ENCODE data around the gene DYNLT2. TPM values are rescaled to one million over a fixed set of nuclear protein-coding genes. Genes with fewer than 3 reads are reported as not detected.

The DYNLT2 gene
- total and polyA plus RNA-seq, 2 donors from 2014 or later = 1.9 to 2.6 TPM

- TF ChIP-seq CTCF (IDR thresholded peaks at IDR 0.05; ENCODE audit: borderline replicate concordance, extremely low read depth, insufficient read depth) = no peak
- no peak for DNase-seq
- no peaks in the 10 kb centered on the region for H3K27me3 ChIP-seq (ENCODE audit: control insufficient read depth, insufficient read depth, low read length)
- H3K9ac ChIP-seq (ENCODE audit: low read length in 3 of 3) = no peak overlapping the region
- H3K4me3 ChIP-seq (ENCODE audit: low read length in 3 of 3) = no peak overlapping the region
- H3K27ac ChIP-seq (ENCODE audit: low read depth in 2 of 2, low read length in 2 of 2) = no peak overlapping the region
- no peak for FAIRE-seq
- H3K36me3 ChIP-seq (ENCODE audit: control insufficient read depth in 2 of 3, insufficient read depth in 3 of 3, low read length in 3 of 3) = no peaks in the 10 kb centered on the region
- H3K4me1 ChIP-seq (ENCODE audit: control insufficient read depth in 2 of 3, insufficient read depth in 2 of 3, low read depth in 1 of 3, low read length in 3 of 3) = no peaks in the 10 kb centered on the region
- intact Hi-C loops (cut with DNase I) = no loop called here
- no peaks in the 10 kb centered on the region for H3K9me3 ChIP-seq (ENCODE audit: control insufficient read depth in 2 of 3, insufficient read depth in 1 of 3, low read length in 3 of 3)
Measured at GRCh38 chr6:169741344-169741743, 10.0 kb downstream of the DYNLT2 start.

GRCh38 chr6:169738976-169739529 is 12.3 kb downstream of the DYNLT2 start:
- Histone ChIP-seq H3K9ac (ENCODE audit: low read length in 3 of 3) (no peak overlapping the region), H3K4me1 (ENCODE audit: control insufficient read depth in 2 of 3, insufficient read depth in 2 of 3, low read depth in 1 of 3, low read length in 3 of 3) (no peaks in the 10 kb centered on the region), H3K36me3 (ENCODE audit: control insufficient read depth in 2 of 3, insufficient read depth in 3 of 3, low read length in 3 of 3) (no peaks in the 10 kb centered on the region), H3K9me3 (ENCODE audit: control insufficient read depth in 2 of 3, insufficient read depth in 1 of 3, low read length in 3 of 3) (no peaks in the 10 kb centered on the region), H3K27ac (ENCODE audit: low read depth in 2 of 2, low read length in 2 of 2) (no peak overlapping the region), H3K27me3 (ENCODE audit: control insufficient read depth, insufficient read depth, low read length) (no peaks in the 10 kb centered on the region), H3K4me3 (ENCODE audit: low read length in 3 of 3) (no peak overlapping the region)
- no peak for FAIRE-seq
- TF ChIP-seq CTCF (IDR thresholded peaks at IDR 0.05; ENCODE audit: borderline replicate concordance, extremely low read depth, insufficient read depth) = no peak
- intact Hi-C loops (cut with DNase I) = no loop called here
- DNase-seq = no peak

- FAIRE-seq = no peak
- no peak for DNase-seq
- Histone ChIP-seq H3K4me3 (ENCODE audit: low read length in 3 of 3) (no peak overlapping the region), H3K27me3 (ENCODE audit: control insufficient read depth, insufficient read depth, low read length) (no peaks in the 10 kb centered on the region), H3K4me1 (ENCODE audit: control insufficient read depth in 2 of 3, insufficient read depth in 2 of 3, low read depth in 1 of 3, low read length in 3 of 3) (no peaks in the 10 kb centered on the region), H3K9me3 (ENCODE audit: control insufficient read depth in 2 of 3, insufficient read depth in 1 of 3, low read length in 3 of 3) (no peaks in the 10 kb centered on the region), H3K9ac (ENCODE audit: low read length in 3 of 3) (no peak overlapping the region), H3K27ac (ENCODE audit: low read depth in 2 of 2, low read length in 2 of 2) (no peak overlapping the region), H3K36me3 (ENCODE audit: control insufficient read depth in 2 of 3, insufficient read depth in 3 of 3, low read length in 3 of 3) (no peaks in the 10 kb centered on the region)
- no peak for TF ChIP-seq CTCF (IDR thresholded peaks at IDR 0.05; ENCODE audit: borderline replicate concordance, extremely low read depth, insufficient read depth)
- intact Hi-C loops (cut with DNase I) = no loop called here
Measured at GRCh38 chr6:169738204-169738975, 13.0 kb downstream of the DYNLT2 start.
